ENCODE data around the gene IL12A.

DNA sequence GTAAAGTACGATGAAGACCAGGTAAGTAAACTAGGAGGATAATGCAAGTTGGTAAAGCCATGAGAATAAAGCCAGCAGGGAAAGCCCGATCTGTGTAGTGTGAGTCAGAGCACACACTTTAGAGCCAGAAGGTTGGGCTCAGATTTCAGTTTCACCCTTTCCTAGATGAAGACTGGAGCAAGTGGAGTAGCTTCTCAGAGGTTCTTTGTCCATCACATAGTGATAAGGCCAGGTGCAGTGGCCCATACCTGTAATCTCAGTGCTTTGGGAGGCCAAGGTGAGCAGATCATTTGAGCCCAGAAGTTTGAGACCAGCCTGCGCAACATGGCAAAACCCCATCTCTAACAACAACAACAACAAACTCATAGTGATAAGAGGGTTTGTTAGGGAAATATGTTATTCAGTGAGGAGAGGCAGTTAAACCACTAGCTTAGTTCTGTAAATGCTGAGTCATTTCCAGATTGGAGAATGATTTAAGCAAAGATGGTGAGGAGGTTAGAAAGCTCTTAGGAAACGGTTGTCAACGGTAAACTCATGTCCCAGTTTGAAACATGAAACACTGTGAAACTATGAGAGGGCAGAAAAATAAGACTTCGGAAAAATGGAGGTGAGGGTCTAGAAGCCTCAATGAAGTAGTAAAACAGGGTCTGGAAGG lies 39.0 kb downstream of the IL12A start:
- TF ChIP-seq POLR2AphosphoS5 (IDR thresholded peaks at IDR 0.05; ENCODE audit: low read depth): no peak
- TF ChIP-seq, protein P1, sequence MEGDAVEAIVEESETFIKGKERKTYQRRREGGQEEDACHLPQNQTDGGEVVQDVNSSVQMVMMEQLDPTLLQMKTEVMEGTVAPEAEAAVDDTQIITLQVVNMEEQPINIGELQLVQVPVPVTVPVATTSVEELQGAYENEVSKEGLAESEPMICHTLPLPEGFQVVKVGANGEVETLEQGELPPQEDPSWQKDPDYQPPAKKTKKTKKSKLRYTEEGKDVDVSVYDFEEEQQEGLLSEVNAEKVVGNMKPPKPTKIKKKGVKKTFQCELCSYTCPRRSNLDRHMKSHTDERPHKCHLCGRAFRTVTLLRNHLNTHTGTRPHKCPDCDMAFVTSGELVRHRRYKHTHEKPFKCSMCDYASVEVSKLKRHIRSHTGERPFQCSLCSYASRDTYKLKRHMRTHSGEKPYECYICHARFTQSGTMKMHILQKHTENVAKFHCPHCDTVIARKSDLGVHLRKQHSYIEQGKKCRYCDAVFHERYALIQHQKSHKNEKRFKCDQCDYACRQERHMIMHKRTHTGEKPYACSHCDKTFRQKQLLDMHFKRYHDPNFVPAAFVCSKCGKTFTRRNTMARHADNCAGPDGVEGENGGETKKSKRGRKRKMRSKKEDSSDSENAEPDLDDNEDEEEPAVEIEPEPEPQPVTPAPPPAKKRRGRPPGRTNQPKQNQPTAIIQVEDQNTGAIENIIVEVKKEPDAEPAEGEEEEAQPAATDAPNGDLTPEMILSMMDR (IDR thresholded peaks at IDR 0.05; ENCODE audit: insufficient read depth, low read length): no peak
- TF ChIP-seq, protein P2, sequence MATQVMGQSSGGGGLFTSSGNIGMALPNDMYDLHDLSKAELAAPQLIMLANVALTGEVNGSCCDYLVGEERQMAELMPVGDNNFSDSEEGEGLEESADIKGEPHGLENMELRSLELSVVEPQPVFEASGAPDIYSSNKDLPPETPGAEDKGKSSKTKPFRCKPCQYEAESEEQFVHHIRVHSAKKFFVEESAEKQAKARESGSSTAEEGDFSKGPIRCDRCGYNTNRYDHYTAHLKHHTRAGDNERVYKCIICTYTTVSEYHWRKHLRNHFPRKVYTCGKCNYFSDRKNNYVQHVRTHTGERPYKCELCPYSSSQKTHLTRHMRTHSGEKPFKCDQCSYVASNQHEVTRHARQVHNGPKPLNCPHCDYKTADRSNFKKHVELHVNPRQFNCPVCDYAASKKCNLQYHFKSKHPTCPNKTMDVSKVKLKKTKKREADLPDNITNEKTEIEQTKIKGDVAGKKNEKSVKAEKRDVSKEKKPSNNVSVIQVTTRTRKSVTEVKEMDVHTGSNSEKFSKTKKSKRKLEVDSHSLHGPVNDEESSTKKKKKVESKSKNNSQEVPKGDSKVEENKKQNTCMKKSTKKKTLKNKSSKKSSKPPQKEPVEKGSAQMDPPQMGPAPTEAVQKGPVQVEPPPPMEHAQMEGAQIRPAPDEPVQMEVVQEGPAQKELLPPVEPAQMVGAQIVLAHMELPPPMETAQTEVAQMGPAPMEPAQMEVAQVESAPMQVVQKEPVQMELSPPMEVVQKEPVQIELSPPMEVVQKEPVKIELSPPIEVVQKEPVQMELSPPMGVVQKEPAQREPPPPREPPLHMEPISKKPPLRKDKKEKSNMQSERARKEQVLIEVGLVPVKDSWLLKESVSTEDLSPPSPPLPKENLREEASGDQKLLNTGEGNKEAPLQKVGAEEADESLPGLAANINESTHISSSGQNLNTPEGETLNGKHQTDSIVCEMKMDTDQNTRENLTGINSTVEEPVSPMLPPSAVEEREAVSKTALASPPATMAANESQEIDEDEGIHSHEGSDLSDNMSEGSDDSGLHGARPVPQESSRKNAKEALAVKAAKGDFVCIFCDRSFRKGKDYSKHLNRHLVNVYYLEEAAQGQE (IDR thresholded peaks at IDR 0.05; ENCODE audit: insufficient replicate concordance, low read depth): no peak
